Esophagus muscularis mucosa (tissue), 4 donors: ENCODE data around the gene SDHAF4. TPM values are rescaled to one million over a fixed set of nuclear protein-coding genes. Genes with fewer than 3 reads are reported as not detected.
A peak's percentile ranks its signal among the peaks of the same experiment; 100 is the strongest.

Experiments used
- DNase-seq: peaks from one replicate; pipeline ENCODE4 v3.0.0-alpha.2; 2017; ENCODE audit errors: extremely low spot score
- H3K27ac ChIP-seq, 4 donors: fragments of 200-600 bp; sonication (generic); replicated peaks in 1 of 4; 1 replicate in 3 of 4; 2 replicates in 1 of 4; pipeline ENCODE4 v1.5.1; 2016 to 2019; ENCODE audit warnings: mild to moderate bottlenecking in 1 of 4
- H3K27me3 ChIP-seq, 4 donors: fragments of 200-600 bp; sonication (generic); one replicate each; pipeline versions ENCODE4 v1.5.1 to v1.6.0; 2016 to 2019
- H3K36me3 ChIP-seq, 4 donors: fragments of 200-600 bp; sonication (generic); one replicate each; pipeline ENCODE4 v1.5.1; 2016 to 2019
- H3K4me1 ChIP-seq, 4 donors: fragments of 200-600 bp; sonication (generic); one replicate each; pipeline ENCODE4 v1.5.1; 2016 to 2019
- H3K4me3 ChIP-seq, 4 donors: fragments of 200-600 bp; sonication (generic); 1 replicate in 2 of 4; 2 replicates in 2 of 4; pipeline ENCODE4 v1.5.1; 2016 to 2019; ENCODE audit warnings: mild to moderate bottlenecking in 4 of 4, moderate library complexity in 1 of 4
- H3K9me3 ChIP-seq, 4 donors: fragments of 200-600 bp; sonication (generic); 1 replicate in 3 of 4; 2 replicates in 1 of 4; pipeline ENCODE4 v1.5.1; 2016 to 2019
- CTCF ChIP-seq, 3 experiments: fragments of 200-600 bp in 2 of 3; fragments of 450-650 bp in 1 of 3; sonication (generic) in 2 of 3; IDR thresholded peaks; one replicate each; pipeline ENCODE4 v1.5.1; 2017 to 2019; ENCODE audit warnings: antibody characterized with exemption in 3 of 3, mild to moderate bottlenecking in 2 of 3, moderate library complexity in 1 of 3
- EP300 ChIP-seq: sonication (generic); formaldehyde crosslinking; IDR thresholded peaks from one replicate; pipeline ENCODE4 v1.6.1; 2017; ENCODE audit warnings: antibody characterized with exemption
- POLR2A ChIP-seq: fragments of 450-650 bp; IDR thresholded peaks from one replicate; pipeline ENCODE4 v1.6.1; 2017; ENCODE audit warnings: antibody characterized with exemption, moderate library complexity, mild to moderate bottlenecking, low read depth
- POLR2AphosphoS5 ChIP-seq, 2 donors: sonication (generic); formaldehyde crosslinking; IDR thresholded peaks; one replicate each; pipeline ENCODE4 v1.6.1; 2017; ENCODE audit warnings: antibody characterized with exemption in 2 of 2
- WGBS: methylation state at CpG from one replicate; pipeline ENCODE4 v1.1.5; 2018; 5-methylcytosine and 5-hydroxymethylcytosine counted together
- intact Hi-C: fragments of 100-400 bp; cut with DNase I; formaldehyde crosslinking; loops from one replicate; pipeline ENCODE4 v1.15.1; 2023
- total RNA-seq, 4 donors: library from RNA; depleted of rRNA; stranded (reverse); fragments of >200 nt; gene quantifications; one replicate each; pipeline versions ENCODE4 v1.1.0 to v1.2.1, GENCODE V29; 2016

SDHAF4 gene
- total RNA-seq: 10 to 100 TPM in 2 of 4 donors, 1 to 10 TPM in 2; 5.2 to 11.2 (median 8.7) TPM

GRCh38 chr6:70566751-70567382, at the start of gene SDHAF4:
TSS of gene SDHAF4 (plus strand) at chr6:70566930. CDS start at chr6:70566941, 11 bp downstream.
- peak within 1 kb of the TSS; percentile 75 to 96 (median 91) for H3K4me3 ChIP-seq
- intact Hi-C loops: loop anchor here (5.0 kb wide), 1 partner anchor 100 kb away; the partner anchor contains the start of gene SMAP1
- peaks cover 3 to 19% (median 14%) of the 10 kb centered on the region in 4 donors for H3K4me1 ChIP-seq
- WGBS: under 1% methylated on average over 25 of the region's 49 CpGs
- TF ChIP-seq EP300: no peak
- TF ChIP-seq POLR2AphosphoS5 (IDR thresholded peaks at IDR 0.05): peak; percentile 86 to 88
- peak in 2 of 3 experiments; percentile 11 to 26 for TF ChIP-seq CTCF (IDR thresholded peaks at IDR 0.05)
- H3K27ac ChIP-seq: peak within 1 kb of the TSS; percentile 86 to 89 (median 88)
- H3K27me3 ChIP-seq: no peaks in the 10 kb centered on the region
- H3K36me3 ChIP-seq: no peaks in the 10 kb centered on the region
- DNase-seq: peak; percentile 97
- H3K9me3 ChIP-seq: no peaks in the 10 kb centered on the region

GRCh38 chr6:70518723-70519122, 48.0 kb upstream of the SDHAF4 start:
- 91% methylated on average over 3 of the region's 3 CpGs for WGBS
- no peaks in the 10 kb centered on the region for H3K27me3 ChIP-seq
- peaks cover 0 to 17% (median 2%) of the 10 kb centered on the region in 4 donors for H3K36me3 ChIP-seq
- H3K27ac ChIP-seq: no peak overlapping the region
- H3K9me3 ChIP-seq: no peaks in the 10 kb centered on the region
- TF ChIP-seq POLR2A (no peak), POLR2AphosphoS5 (IDR thresholded peaks at IDR 0.05) (no peak), CTCF (IDR thresholded peaks at IDR 0.05) (no peak), EP300 (no peak)
- no peaks in the 10 kb centered on the region for H3K4me1 ChIP-seq
- intact Hi-C loops: no loop called here
- DNase-seq: no peak
- H3K4me3 ChIP-seq: no peak overlapping the region

GRCh38 chr6:70520575-70520974, 46.2 kb upstream of the SDHAF4 start:
- intact Hi-C loops: no loop called here
- TF ChIP-seq EP300 (no peak), POLR2A (no peak), POLR2AphosphoS5 (IDR thresholded peaks at IDR 0.05) (no peak), CTCF (IDR thresholded peaks at IDR 0.05) (peak; percentile 9 to 25 (median 20))
- H3K27me3 ChIP-seq: no peaks in the 10 kb centered on the region

GRCh38 chr6:70524721-70525286, 41.9 kb upstream of the SDHAF4 start:
- H3K4me3 ChIP-seq: no peak overlapping the region
- H3K36me3 ChIP-seq: peaks cover 0 to 49% (median 21%) of the 10 kb centered on the region in 4 donors
- H3K9me3 ChIP-seq: no peaks in the 10 kb centered on the region
- no peaks in the 10 kb centered on the region for H3K27me3 ChIP-seq
- H3K27ac ChIP-seq: no peak overlapping the region
- no peaks in the 10 kb centered on the region for H3K4me1 ChIP-seq
- no peak for DNase-seq
- intact Hi-C loops: no loop called here
- WGBS: 98% methylated on average over 4 of the region's 4 CpGs
- TF ChIP-seq POLR2A (no peak), EP300 (no peak), POLR2AphosphoS5 (IDR thresholded peaks at IDR 0.05) (no peak), CTCF (IDR thresholded peaks at IDR 0.05) (no peak)

More at GRCh38 chr6:70520575-70520974, 46.2 kb upstream of the SDHAF4 start:
- peaks cover 0 to 26% (median 7%) of the 10 kb centered on the region in 4 donors for H3K36me3 ChIP-seq
- H3K4me3 ChIP-seq: no peak overlapping the region
- no peaks in the 10 kb centered on the region for H3K4me1 ChIP-seq
- no peak overlapping the region for H3K27ac ChIP-seq
- no peaks in the 10 kb centered on the region for H3K9me3 ChIP-seq
- DNase-seq: no peak
